Measurements from ENCODE around the gene NDUFB1. TPM values are rescaled to one million over a fixed set of nuclear protein-coding genes. Genes with fewer than 3 reads are reported as not detected.

The NDUFB1 gene
- total RNA-seq, 4 donors from 2014 or later = 123 to 720 (median 371) TPM

DNA sequence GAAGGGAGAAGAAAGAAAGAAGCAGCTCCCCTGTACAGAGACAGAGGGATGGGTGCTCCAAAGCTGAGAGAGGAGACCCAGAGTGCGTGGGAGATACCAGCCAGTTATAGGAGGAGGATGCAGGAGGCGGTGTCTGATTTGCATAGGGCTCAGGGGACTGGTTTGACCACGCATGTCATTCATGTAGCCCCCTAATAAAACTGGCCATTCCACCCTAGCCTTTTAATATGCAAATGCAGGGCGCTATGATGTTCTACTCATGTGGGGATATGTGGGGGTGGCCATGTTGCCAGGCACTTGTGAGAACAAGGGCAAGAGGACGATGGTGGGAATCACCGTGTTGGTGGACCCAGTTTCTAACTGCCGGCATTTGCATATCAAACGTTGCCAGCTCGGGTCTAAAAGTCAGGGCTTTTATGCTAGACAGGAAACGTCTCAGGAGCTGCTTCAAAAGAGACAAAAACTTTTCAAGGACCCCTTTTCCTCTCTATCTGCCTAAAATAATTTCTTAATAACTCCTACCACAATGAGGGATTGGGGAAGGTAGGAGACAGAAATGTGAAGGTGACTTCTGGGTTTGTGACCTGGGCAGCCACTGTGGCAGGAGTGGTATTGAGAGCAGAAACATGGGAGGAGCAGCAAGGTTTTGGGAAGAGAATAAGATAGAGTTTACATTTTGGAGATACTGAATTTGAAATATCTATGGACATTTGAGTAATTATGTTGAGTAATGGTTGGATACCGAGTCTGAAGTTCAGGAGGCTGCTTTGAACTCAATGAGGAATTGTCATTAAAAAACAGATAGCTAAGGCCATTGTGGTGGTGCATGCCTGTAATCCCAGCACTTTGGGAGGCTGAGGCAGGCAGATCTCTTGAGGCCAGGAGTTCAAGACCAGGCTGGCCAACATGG, 12.9 kb downstream of the NDUFB1 start:
- WGBS, 2 donors = 23 to 27% methylated on average over 11 of the region's 11 CpGs
- intact Hi-C loops (cut with DNase I) = loop anchor here (10.0 kb wide), 1 partner anchor 74 kb away; no protein-coding TSS in a partner anchor
- TF ChIP-seq, protein P1, sequence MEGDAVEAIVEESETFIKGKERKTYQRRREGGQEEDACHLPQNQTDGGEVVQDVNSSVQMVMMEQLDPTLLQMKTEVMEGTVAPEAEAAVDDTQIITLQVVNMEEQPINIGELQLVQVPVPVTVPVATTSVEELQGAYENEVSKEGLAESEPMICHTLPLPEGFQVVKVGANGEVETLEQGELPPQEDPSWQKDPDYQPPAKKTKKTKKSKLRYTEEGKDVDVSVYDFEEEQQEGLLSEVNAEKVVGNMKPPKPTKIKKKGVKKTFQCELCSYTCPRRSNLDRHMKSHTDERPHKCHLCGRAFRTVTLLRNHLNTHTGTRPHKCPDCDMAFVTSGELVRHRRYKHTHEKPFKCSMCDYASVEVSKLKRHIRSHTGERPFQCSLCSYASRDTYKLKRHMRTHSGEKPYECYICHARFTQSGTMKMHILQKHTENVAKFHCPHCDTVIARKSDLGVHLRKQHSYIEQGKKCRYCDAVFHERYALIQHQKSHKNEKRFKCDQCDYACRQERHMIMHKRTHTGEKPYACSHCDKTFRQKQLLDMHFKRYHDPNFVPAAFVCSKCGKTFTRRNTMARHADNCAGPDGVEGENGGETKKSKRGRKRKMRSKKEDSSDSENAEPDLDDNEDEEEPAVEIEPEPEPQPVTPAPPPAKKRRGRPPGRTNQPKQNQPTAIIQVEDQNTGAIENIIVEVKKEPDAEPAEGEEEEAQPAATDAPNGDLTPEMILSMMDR (IDR thresholded peaks at IDR 0.05) = no peak
- no peak for TF ChIP-seq POLR2A (IDR thresholded peaks at IDR 0.05)

GRCh38 chr14:92106143-92106926, 15.2 kb downstream of the NDUFB1 start, which contains the start of gene ATXN3:
ATXN3 (minus strand) TSS chr14:92106582; CDS start chr14:92106552, 30 bp downstream.
- Histone ChIP-seq H3K36me3 (no peaks in the 10 kb centered on the region), H3K4me3 (replicated peaks in 1 of 3) (peak within 1 kb of the TSS; percentile 78 to 94 (median 80)), H3K27me3 (no peaks in the 10 kb centered on the region), H3K9me3 (no peaks in the 10 kb centered on the region), H3K27ac (peak within 1 kb of the TSS; percentile 89 to 95 (median 91)), H3K4me1 (peaks cover 10 to 13% of the 10 kb centered on the region in 2 donors)
- intact Hi-C loops (cut with DNase I) = loop anchor here (10.0 kb wide), 1 partner anchor 72 kb away; no protein-coding TSS in a partner anchor
- 1% methylated on average over 13 to 16 of the region's 66 CpGs for WGBS, 2 donors
- DNase-seq = peak; percentile 98
- TF ChIP-seq POLR2A (IDR thresholded peaks at IDR 0.05) = peak in 1 of 2 donors; percentile 66
- TF ChIP-seq, protein P1 (IDR thresholded peaks at IDR 0.05) = peak; percentile 27 to 82 (median 60)

More for the DNA sequence above, 12.9 kb downstream of the NDUFB1 start:
- H3K27me3 ChIP-seq = no peaks in the 10 kb centered on the region
- H3K27ac ChIP-seq = no peak overlapping the region
- H3K36me3 ChIP-seq = no peaks in the 10 kb centered on the region
- no peaks in the 10 kb centered on the region for H3K9me3 ChIP-seq
- H3K4me1 ChIP-seq = peaks cover 5 to 11% of the 10 kb centered on the region in 2 donors
- no peak for DNase-seq
- H3K4me3 ChIP-seq (replicated peaks in 1 of 3) = no peak overlapping the region

- peak overlapping the region; percentile 78 to 94 (median 80) for H3K4me3 ChIP-seq (replicated peaks in 1 of 3)
- peak; percentile 41 to 50 for DNase-seq
- intact Hi-C loops (cut with DNase I) = loop anchor here (10.0 kb wide), 1 partner anchor 71 kb away; no protein-coding TSS in a partner anchor
- H3K27me3 ChIP-seq = no peaks in the 10 kb centered on the region
- H3K4me1 ChIP-seq = peaks cover 10 to 13% of the 10 kb centered on the region in 2 donors
- 0 to 1% methylated on average over 10 of the region's 10 CpGs for WGBS, 2 donors
- peak overlapping the region; percentile 89 to 95 (median 91) for H3K27ac ChIP-seq
- H3K9me3 ChIP-seq = no peaks in the 10 kb centered on the region
- TF ChIP-seq, protein P1 (IDR thresholded peaks at IDR 0.05) = no peak
- no peak for TF ChIP-seq POLR2A (IDR thresholded peaks at IDR 0.05)
- no peaks in the 10 kb centered on the region for H3K36me3 ChIP-seq
Observed at GRCh38 chr14:92105893-92106142, 15.7 kb downstream of the NDUFB1 start.

DNA sequence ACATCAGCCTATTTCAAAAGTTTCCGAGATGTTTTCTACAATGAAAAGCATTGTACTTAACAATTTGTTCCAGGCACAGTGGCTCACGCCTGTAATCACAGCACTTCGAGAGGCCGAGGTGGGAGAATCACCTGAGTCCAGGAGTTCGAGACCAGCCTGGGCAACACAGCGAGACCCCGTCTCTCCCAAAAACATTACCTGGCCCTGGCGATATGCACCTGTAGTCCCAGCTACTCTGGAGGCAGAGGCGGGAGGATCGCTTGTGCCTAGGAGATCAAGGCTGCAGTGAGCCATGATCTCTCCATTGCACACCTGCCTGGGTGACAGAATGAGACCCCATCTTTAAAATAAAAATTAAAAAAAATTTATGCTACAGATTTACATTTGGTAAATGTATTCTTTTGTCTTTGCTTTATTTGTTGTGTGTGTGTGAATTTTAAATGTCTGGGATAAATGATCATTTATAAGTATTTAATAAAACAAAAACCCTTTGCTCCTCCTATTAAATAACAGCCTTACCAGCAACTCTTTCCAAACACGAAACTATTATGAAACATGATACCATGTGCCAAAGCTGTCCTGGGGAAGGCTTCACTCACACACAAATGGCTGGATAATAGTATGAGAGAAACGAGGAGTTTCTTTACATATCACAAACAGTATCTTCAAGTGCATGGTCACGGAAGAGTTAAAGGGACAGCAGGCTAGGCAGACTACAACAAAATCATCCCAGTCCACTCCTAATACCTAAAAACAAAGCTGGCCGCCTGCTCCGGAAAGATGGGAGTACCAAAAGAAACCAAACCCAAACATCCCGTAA, 16.2 kb downstream of the NDUFB1 start:
- peak overlapping the region; percentile 89 to 95 (median 91) for H3K27ac ChIP-seq
- DNase-seq = peak in 1 of 2 donors; percentile 9
- H3K27me3 ChIP-seq = no peaks in the 10 kb centered on the region
- H3K9me3 ChIP-seq = no peaks in the 10 kb centered on the region
- H3K36me3 ChIP-seq = no peaks in the 10 kb centered on the region
- WGBS, 2 donors = 49% methylated on average over 16 of the region's 16 CpGs
- H3K4me1 ChIP-seq = peaks cover 10 to 13% of the 10 kb centered on the region in 2 donors
- intact Hi-C loops (cut with DNase I) = loop anchor here (10.0 kb wide), 1 partner anchor 70 kb away; no protein-coding TSS in a partner anchor
- peak overlapping the region; percentile 78 to 94 (median 80) for H3K4me3 ChIP-seq (replicated peaks in 1 of 3)
- no peak for TF ChIP-seq POLR2A (IDR thresholded peaks at IDR 0.05)
- TF ChIP-seq, protein P1 (IDR thresholded peaks at IDR 0.05) = no peak
